GM12878 (cell line): Measurements from ENCODE around the gene SSR2. TPM values are rescaled to one million over a fixed set of nuclear protein-coding genes. Genes with fewer than 3 reads are reported as not detected.

Source experiments
- ATAC-seq: fragments of 200-7000 bp; cut with Tn5 transposase; 3 replicates; pipeline ENCODE4 v1.9.1; 2020; ENCODE audit warnings: mild to moderate bottlenecking, moderate library complexity
- BruUV-seq: library from RNA; stranded (reverse); fragments of 400-500 nt; replicated peaks from 2 replicates; lab custom pipeline; 2021; lab: Mats Ljungman, UMichigan
- CTCF ChIA-PET: fragments of 300-600 bp; sonication (Branson Sonifier 250); formaldehyde crosslinking; extraction: SDS; loops from one replicate; lab custom pipeline; 2021; ENCODE audit warnings: inconsistent platforms; lab: Yijun Ruan, JAX
- POLR2A ChIA-PET: fragments of 350-600 bp; formaldehyde crosslinking; extraction: SDS; loops from one replicate; lab custom pipeline; 2021; ENCODE audit warnings: inconsistent platforms; lab: Charles Lee
- RAD21 ChIA-PET: fragments of 300-600 bp; sonication (Branson Sonifier 250); formaldehyde crosslinking; loops from one replicate; lab custom pipeline; 2023; ENCODE audit warnings: antibody characterized with exemption; ENCODE audit not compliant: unreplicated experiment; lab: Charles Lee
- SMC1A ChIA-PET: fragments of 300-600 bp; sonication (Branson Sonifier 250); formaldehyde crosslinking; loops from one replicate; lab custom pipeline; 2023; ENCODE audit not compliant: unreplicated experiment, uncharacterized antibody; lab: Charles Lee
- DNase-seq: peaks from one replicate; pipeline ENCODE4 v3.0.0-alpha.2; 2011; ENCODE audit warnings: low read depth, low spot score
- FAIRE-seq: peaks from 3 replicates; lab custom pipeline; 2011; peaks lifted over from hg19 to GRCh38; lab: Jason Lieb, UNC
- H2AFZ ChIP-seq: 2 replicates; pipeline ENCODE4 v1.6.0; 2011; ENCODE audit warnings: low read depth, low read length, control low read depth; ENCODE audit not compliant: control insufficient read depth
- H3K27ac ChIP-seq: 2 replicates; pipeline ENCODE4 v1.5.1; 2011; ENCODE audit warnings: control low read depth; ENCODE audit not compliant: control insufficient read depth, insufficient read depth
- H3K27me3 ChIP-seq, 2 experiments: replicated peaks in 1 of 2; 2 replicates each; pipeline versions ENCODE4 v1.6.0 to v1.6.1; 2011; ENCODE audit warnings: low read length in 1 of 2; ENCODE audit not compliant: control insufficient read depth in 2 of 2, insufficient read depth in 2 of 2
- H3K36me3 ChIP-seq, 2 experiments: 2 replicates each; pipeline ENCODE4 v1.5.1; 2011; ENCODE audit warnings: low read length in 1 of 2; ENCODE audit not compliant: control insufficient read depth in 2 of 2, insufficient read depth in 2 of 2
- H3K4me1 ChIP-seq: 2 replicates; pipeline ENCODE4 v1.6.1; 2011; ENCODE audit warnings: mild to moderate bottlenecking, low read length, moderate library complexity, mixed read lengths; ENCODE audit not compliant: control insufficient read depth, insufficient read depth
- H3K4me2 ChIP-seq: 2 replicates; pipeline ENCODE4 v1.6.0; 2011; ENCODE audit warnings: control low read depth; ENCODE audit not compliant: control insufficient read depth, insufficient read depth
- H3K4me3 ChIP-seq: fragments of 200-600 bp; sonication (generic); 2 replicates; pipeline ENCODE4 v1.5.1; 2016
- H3K79me2 ChIP-seq: 2 replicates; pipeline ENCODE4 v1.6.0; 2011; ENCODE audit warnings: low read length; ENCODE audit not compliant: control insufficient read depth, insufficient read depth
- H3K9ac ChIP-seq: 2 replicates; pipeline ENCODE4 v1.8.0; 2011; ENCODE audit warnings: low read length, control low read depth, mixed read lengths; ENCODE audit not compliant: control insufficient read depth, insufficient read depth
- H3K9me3 ChIP-seq: replicated peaks from 3 replicates; pipeline ENCODE4 v1.5.1; 2011; ENCODE audit warnings: mild to moderate bottlenecking, low read length; ENCODE audit not compliant: control insufficient read depth, insufficient read depth
- H4K20me1 ChIP-seq: 2 replicates; pipeline ENCODE4 v1.6.0; 2011; ENCODE audit not compliant: control insufficient read depth, insufficient read depth
- JUND ChIP-seq: IDR thresholded peaks from 2 replicates; pipeline ENCODE4 v1.6.1; 2012; ENCODE audit warnings: low read depth, mild to moderate bottlenecking, low read length, improper control_type of control experiment, moderate library complexity
- MEF2B ChIP-seq: fragments of 450-650 bp; IDR thresholded peaks from 2 replicates; pipeline ENCODE4 v1.6.1; 2018; ENCODE audit warnings: mild to moderate bottlenecking, moderate library complexity; ENCODE audit not compliant: partially characterized antibody, poor library complexity, severe bottlenecking
- SMAD5 ChIP-seq: IDR thresholded peaks from 2 replicates; pipeline ENCODE4 v1.6.1; 2016; ENCODE audit warnings: antibody characterized with exemption, low read depth
- TBL1XR1 ChIP-seq: IDR thresholded peaks from 2 replicates; pipeline ENCODE4 v1.6.1; 2012; ENCODE audit warnings: low read depth, low read length, improper control_type of control experiment
- ZNF217 ChIP-seq: fragments of 450-650 bp; IDR thresholded peaks from 2 replicates; pipeline ENCODE4 v1.6.1; 2017; ENCODE audit warnings: antibody characterized with exemption, mild to moderate bottlenecking
- WGBS: methylation state at CpG from one replicate; pipeline ENCODE4 v1.1.6; 2016; ENCODE audit warnings: low lambda C conversion rate; ENCODE audit not compliant: insufficient replicate concordance, insufficient coverage; ENCODE audit errors: missing lambda C conversion rate; 5-methylcytosine and 5-hydroxymethylcytosine counted together
- in situ Hi-C: fragments of 300-500 bp; cut with MboI; formaldehyde crosslinking; loops from 9 replicates; pipeline ENCODE4 v1.14.3; 2018; ENCODE audit warnings: mixed read lengths
- intact Hi-C: fragments of 100-400 bp; cut with micrococcal nuclease; formaldehyde crosslinking; loops from one replicate; pipeline ENCODE4 v1.14.2; 2022; ENCODE audit not compliant: unreplicated experiment
- polyA plus RNA-seq, 11 experiments: library from polyadenylated mRNA; depleted of rRNA in 4 of 11; unstranded in 6 of 11; stranded (reverse) in 5 of 11; fragments of >200 nt; fragmentation: Nextera tagmentation in 4 of 11; fragmentation: Illumina TruSeq in 1 of 11; extraction: Ambion mirVana in 4 of 11; extraction: Trizol in 1 of 11; gene quantifications; 1 replicate in 1 of 11; 2 replicates in 10 of 11; pipeline versions ENCODE4 v1.2.1 to v1.2.3, GENCODE V29; 2011 to 2016; ENCODE audit warnings: inconsistent platforms in 2 of 11, missing spikeins in 2 of 11, low read depth in 1 of 11
- total RNA-seq, 4 experiments: library from RNA; depleted of rRNA in 3 of 4; stranded (reverse); fragments of >200 nt in 3 of 4; fragmentation: Illumina TruSeq in 1 of 4; extraction: Trizol in 1 of 4; gene quantifications; 2 replicates each; pipeline versions ENCODE4 v1.2.1 to v1.2.3, GENCODE V29; 2013 to 2021
- TF ChIP-seq, protein P1 (sequence below): IDR thresholded peaks from 2 replicates; pipeline ENCODE4 v1.6.1; 2012; ENCODE audit warnings: mild to moderate bottlenecking, low read depth, low read length

Gene SSR2
- total and polyA plus RNA-seq, 10 of the 15 experiments (the other 5 are each of a cell fraction or from before 2014, with no cell fraction given), result 207 to 553 (median 315) TPM

- peaks cover 24% of the 10 kb centered on the region for H3K79me2 ChIP-seq
- DNase-seq (no peak), FAIRE-seq (no peak), ATAC-seq (no peak)
- H3K4me3 ChIP-seq, result no peak overlapping the region
- no peak overlapping the region for H3K9ac ChIP-seq
- 56% methylated on average over 7 of the region's 7 CpGs for WGBS
- CTCF ChIA-PET, result interaction anchor here (0.7 to 14.7 kb wide), 10 partner anchors 17 to 82 kb away, joined by 3 to 227 read pairs (median 8); partner anchors contain the start of genes KHDC4 and RXFP4
- no peaks in the 10 kb centered on the region for H3K36me3 ChIP-seq
- RAD21 ChIA-PET, result interaction anchor here (0.7 to 14.4 kb wide), 9 partner anchors 9 to 125 kb away, joined by 3 to 214 read pairs (median 4); partner anchors contain the start of genes KHDC4, RXFP4 and SYT11
- H3K27me3 ChIP-seq, result no peaks in the 10 kb centered on the region
- TF ChIP-seq, protein P1, sequence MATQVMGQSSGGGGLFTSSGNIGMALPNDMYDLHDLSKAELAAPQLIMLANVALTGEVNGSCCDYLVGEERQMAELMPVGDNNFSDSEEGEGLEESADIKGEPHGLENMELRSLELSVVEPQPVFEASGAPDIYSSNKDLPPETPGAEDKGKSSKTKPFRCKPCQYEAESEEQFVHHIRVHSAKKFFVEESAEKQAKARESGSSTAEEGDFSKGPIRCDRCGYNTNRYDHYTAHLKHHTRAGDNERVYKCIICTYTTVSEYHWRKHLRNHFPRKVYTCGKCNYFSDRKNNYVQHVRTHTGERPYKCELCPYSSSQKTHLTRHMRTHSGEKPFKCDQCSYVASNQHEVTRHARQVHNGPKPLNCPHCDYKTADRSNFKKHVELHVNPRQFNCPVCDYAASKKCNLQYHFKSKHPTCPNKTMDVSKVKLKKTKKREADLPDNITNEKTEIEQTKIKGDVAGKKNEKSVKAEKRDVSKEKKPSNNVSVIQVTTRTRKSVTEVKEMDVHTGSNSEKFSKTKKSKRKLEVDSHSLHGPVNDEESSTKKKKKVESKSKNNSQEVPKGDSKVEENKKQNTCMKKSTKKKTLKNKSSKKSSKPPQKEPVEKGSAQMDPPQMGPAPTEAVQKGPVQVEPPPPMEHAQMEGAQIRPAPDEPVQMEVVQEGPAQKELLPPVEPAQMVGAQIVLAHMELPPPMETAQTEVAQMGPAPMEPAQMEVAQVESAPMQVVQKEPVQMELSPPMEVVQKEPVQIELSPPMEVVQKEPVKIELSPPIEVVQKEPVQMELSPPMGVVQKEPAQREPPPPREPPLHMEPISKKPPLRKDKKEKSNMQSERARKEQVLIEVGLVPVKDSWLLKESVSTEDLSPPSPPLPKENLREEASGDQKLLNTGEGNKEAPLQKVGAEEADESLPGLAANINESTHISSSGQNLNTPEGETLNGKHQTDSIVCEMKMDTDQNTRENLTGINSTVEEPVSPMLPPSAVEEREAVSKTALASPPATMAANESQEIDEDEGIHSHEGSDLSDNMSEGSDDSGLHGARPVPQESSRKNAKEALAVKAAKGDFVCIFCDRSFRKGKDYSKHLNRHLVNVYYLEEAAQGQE, result no peak
- TF ChIP-seq SMAD5 (no peak), ZNF217 (no peak), JUND (no peak), TBL1XR1 (no peak), MEF2B (no peak)
- no peaks in the 10 kb centered on the region for H3K9me3 ChIP-seq
- POLR2A ChIA-PET, result interaction anchor here (0.5 to 14.9 kb wide), 7 partner anchors 10 to 51 kb away, joined by 3 to 273 read pairs (median 9); partner anchors contain the start of genes KHDC4 and RXFP4
- peaks cover 26% of the 10 kb centered on the region for H3K4me1 ChIP-seq
- H3K4me2 ChIP-seq, result no peak overlapping the region
- intact Hi-C loops, result no loop called here
- H3K27ac ChIP-seq, result no peak overlapping the region
- H2AFZ ChIP-seq, result no peak overlapping the region
- in situ Hi-C loops, result no loop called here
- SMC1A ChIA-PET, result interaction anchor here (0.8 to 16.7 kb wide), 8 partner anchors 10 to 81 kb away, joined by 3 to 229 read pairs (median 10); partner anchors contain the start of genes KHDC4 and RXFP4
- H4K20me1 ChIP-seq, result no peaks in the 10 kb centered on the region
- no TSS peak for BruUV-seq
Measured at GRCh38 chr1:155984341-155984740, 36.4 kb downstream of the SSR2 start.
